Measurements from ENCODE around the gene FCMR.
A peak's percentile ranks its signal among the peaks of the same experiment; 100 is the strongest.

The FCMR gene

DNA sequence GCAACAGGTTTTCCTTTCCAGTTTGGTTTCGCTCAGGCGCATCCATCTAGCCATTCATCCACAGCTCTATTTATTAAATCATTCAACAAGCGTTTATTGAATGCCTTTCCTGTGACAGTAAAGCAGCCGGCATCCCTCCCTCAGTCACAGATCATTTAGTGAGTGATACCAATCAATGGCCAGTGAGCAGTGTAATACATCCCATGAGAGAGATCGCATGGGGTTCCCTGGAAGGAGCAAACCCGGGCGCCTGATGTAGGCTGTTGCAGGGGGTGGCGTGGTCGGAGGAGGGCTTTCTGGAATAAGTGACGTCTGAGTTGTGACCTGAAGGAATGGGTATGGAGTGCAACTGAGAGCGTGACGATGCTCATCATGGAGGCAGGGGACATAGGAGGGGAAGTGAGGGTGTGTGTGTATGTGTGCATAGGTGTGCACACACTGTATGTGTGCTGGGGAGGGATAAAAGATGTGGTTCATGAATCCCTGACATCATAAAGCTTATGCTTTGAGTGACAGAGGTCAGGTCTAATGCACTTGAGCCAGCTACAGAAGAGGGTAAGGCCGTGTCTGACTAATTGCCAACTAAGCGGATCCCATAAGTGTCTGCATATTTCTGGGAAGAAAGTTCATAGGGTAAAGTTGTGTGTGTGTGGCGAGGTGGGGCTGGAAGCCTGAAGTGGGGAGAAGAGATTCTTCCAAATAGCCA, 6.6 kb downstream of the FCMR start:
- H3K27me3 ChIP-seq (ENCODE audit: control insufficient read depth in 1 of 2, insufficient read depth in 2 of 2, low read length in 2 of 2): peaks cover under 1 to 3% of the 10 kb centered on the region in 2 donors
- H3K27ac ChIP-seq (ENCODE audit: low read depth, low read length): no peak overlapping the region
- no peak overlapping the region for H3K9ac ChIP-seq (ENCODE audit: low read length)
- H3K9me3 ChIP-seq (ENCODE audit: low read length): no peaks in the 10 kb centered on the region
- no peaks in the 10 kb centered on the region for H3K4me1 ChIP-seq (ENCODE audit: insufficient read depth, low read length)
- H3K4me3 ChIP-seq (ENCODE audit: low read depth in 1 of 2, low read length in 2 of 2): no peak overlapping the region
- no peaks in the 10 kb centered on the region for H3K36me3 ChIP-seq (ENCODE audit: insufficient read depth, low read length)

DNA sequence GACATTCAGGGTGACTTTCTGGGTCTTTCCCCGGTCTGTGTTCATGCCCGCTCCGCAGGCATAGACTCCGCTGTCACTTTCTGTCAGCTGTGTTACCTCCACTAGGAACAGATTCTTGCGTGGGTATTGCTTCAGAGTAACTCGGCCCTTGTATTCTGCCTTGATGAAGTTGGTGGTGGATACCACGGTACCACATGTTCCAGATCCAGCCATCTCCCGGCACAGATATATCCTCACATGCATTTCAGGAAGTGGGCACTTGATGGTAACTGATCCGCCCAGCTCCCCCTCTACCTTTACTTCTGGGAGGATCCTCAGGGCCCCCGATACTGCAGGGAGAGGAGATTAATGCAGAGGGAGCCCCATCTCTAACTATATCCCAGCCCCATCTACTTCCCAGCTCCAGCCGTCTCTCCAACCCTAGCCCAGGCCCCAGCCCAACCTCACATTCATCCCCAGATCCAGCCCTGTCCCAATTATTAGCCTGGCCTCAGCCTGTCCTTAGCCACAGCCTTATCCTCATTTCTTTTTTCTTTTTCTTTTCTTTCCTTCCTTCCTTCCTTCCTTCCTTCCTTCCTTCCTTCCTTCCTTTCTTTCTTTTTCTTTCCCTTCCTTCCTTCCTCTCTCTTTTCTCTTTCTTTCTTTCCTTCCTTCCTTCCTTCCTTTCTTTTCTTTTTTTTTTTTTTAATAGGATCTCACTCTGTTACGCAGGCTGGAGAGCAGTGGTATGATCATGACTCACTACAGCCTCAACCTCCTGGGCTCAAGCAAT, 7.8 kb downstream of the FCMR start:
- no peak overlapping the region for H3K27ac ChIP-seq (ENCODE audit: low read depth, low read length)
- H3K27me3 ChIP-seq (ENCODE audit: control insufficient read depth in 1 of 2, insufficient read depth in 2 of 2, low read length in 2 of 2): peaks cover 6 to 13% of the 10 kb centered on the region in 2 donors
- H3K4me1 ChIP-seq (ENCODE audit: insufficient read depth, low read length): no peaks in the 10 kb centered on the region
- H3K9me3 ChIP-seq (ENCODE audit: low read length): no peaks in the 10 kb centered on the region
- no peak overlapping the region for H3K4me3 ChIP-seq (ENCODE audit: low read depth in 1 of 2, low read length in 2 of 2)
- H3K36me3 ChIP-seq (ENCODE audit: insufficient read depth, low read length): no peaks in the 10 kb centered on the region
- no peak overlapping the region for H3K9ac ChIP-seq (ENCODE audit: low read length)

DNA sequence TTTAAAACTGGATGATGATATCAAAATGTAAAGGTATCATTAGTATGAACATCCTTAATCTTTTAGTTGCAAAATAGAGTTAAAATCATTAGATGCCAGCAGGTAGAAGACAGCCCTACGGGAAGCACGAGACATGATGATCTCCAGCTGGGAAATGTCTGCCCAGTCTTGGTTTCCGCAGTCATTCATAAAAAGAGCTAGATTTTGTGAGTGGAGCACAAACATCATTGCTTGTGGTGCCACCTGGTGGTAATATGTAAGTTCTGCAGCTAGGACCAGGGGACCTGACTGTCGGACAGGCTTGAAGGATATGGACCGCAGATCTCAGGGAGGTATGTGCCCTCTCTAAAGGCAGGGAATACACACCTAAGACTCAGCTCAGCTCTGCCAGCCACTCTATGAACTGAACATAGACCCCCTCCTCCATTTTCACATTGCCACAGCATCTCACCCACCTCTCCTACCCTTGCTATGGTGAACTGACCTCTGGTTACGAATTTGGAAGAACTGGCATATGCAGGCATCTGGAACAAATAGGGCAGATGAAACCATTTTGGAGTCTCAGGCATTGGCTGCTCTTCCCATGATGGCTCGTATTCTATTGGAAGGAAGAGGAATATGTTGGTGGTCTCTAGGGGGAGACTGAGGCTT, 9.2 kb downstream of the FCMR start:
- Histone ChIP-seq H3K4me1 (ENCODE audit: insufficient read depth, low read length) (no peaks in the 10 kb centered on the region), H3K9me3 (ENCODE audit: low read length) (no peaks in the 10 kb centered on the region), H3K9ac (ENCODE audit: low read length) (no peak overlapping the region), H3K36me3 (ENCODE audit: insufficient read depth, low read length) (no peaks in the 10 kb centered on the region), H3K27me3 (ENCODE audit: control insufficient read depth in 1 of 2, insufficient read depth in 2 of 2, low read length in 2 of 2) (peaks cover 6 to 15% of the 10 kb centered on the region in 2 donors), H3K4me3 (ENCODE audit: low read depth in 1 of 2, low read length in 2 of 2) (no peak overlapping the region), H3K27ac (ENCODE audit: low read depth, low read length) (no peak overlapping the region)

DNA sequence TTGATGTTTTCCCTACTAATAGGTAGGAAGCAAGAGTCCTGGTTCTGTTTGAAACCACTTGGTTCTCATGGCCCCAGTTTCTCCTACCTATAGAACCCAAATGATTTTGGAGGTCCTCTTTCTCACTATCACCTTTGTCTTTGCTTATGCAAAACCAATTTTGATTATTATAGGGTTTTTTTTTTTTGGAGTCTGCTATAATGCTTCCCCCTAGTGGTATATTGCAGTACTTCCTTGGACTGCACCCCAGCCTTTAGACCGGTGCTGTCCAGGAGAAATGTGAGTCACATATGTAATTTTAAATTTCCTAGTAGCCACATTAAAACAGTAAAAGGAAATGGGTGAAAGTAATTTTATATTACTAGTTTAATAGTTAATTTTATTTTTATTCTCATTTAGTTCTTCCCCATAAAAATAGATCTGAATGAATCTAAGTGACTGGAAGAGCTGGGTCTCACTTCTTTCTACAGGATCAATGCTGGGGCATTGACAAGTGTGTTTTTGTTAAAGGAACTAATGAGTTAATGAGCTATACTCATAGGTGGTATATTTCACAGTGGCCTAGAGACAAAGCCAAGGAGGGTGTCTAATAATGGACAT, 10.6 kb downstream of the FCMR start:
- no peak overlapping the region for H3K4me3 ChIP-seq (ENCODE audit: low read depth in 1 of 2, low read length in 2 of 2)
- no peaks in the 10 kb centered on the region for H3K36me3 ChIP-seq (ENCODE audit: insufficient read depth, low read length)
- peaks cover 6 to 15% of the 10 kb centered on the region in 2 donors for H3K27me3 ChIP-seq (ENCODE audit: control insufficient read depth in 1 of 2, insufficient read depth in 2 of 2, low read length in 2 of 2)
- H3K9me3 ChIP-seq (ENCODE audit: low read length): no peaks in the 10 kb centered on the region
- no peaks in the 10 kb centered on the region for H3K4me1 ChIP-seq (ENCODE audit: insufficient read depth, low read length)
- no peak overlapping the region for H3K9ac ChIP-seq (ENCODE audit: low read length)
- H3K27ac ChIP-seq (ENCODE audit: low read depth, low read length): no peak overlapping the region

DNA sequence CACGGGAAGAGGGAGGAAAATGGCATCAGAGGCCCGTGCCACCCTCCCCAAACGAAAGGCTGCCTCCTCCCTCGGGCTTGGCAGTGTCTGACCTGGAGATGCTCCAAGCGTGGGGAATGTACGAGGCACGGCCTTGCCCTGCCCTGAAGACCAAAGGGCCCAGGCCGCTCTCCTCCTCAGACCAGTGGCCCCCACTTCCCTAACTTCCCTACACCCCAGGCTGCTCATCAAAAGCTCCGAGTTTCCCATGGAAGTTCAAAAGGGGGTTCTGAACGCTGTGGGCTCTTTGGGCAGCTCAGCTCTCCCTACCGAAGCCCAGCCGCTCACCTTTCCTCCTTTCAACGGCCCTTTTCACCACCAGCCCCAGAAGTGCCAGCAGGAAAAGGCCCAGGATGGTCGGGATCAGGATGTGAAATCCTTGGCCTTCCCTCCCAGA, 11.8 kb downstream of the FCMR start:
- Histone ChIP-seq H3K27me3 (ENCODE audit: control insufficient read depth in 1 of 2, insufficient read depth in 2 of 2, low read length in 2 of 2) (peaks cover 6 to 15% of the 10 kb centered on the region in 2 donors), H3K9me3 (ENCODE audit: low read length) (no peaks in the 10 kb centered on the region), H3K27ac (ENCODE audit: low read depth, low read length) (no peak overlapping the region), H3K4me3 (ENCODE audit: low read depth in 1 of 2, low read length in 2 of 2) (peak overlapping the region; percentile 39 to 50), H3K9ac (ENCODE audit: low read length) (no peak overlapping the region), H3K36me3 (ENCODE audit: insufficient read depth, low read length) (no peaks in the 10 kb centered on the region), H3K4me1 (ENCODE audit: insufficient read depth, low read length) (no peaks in the 10 kb centered on the region)

DNA sequence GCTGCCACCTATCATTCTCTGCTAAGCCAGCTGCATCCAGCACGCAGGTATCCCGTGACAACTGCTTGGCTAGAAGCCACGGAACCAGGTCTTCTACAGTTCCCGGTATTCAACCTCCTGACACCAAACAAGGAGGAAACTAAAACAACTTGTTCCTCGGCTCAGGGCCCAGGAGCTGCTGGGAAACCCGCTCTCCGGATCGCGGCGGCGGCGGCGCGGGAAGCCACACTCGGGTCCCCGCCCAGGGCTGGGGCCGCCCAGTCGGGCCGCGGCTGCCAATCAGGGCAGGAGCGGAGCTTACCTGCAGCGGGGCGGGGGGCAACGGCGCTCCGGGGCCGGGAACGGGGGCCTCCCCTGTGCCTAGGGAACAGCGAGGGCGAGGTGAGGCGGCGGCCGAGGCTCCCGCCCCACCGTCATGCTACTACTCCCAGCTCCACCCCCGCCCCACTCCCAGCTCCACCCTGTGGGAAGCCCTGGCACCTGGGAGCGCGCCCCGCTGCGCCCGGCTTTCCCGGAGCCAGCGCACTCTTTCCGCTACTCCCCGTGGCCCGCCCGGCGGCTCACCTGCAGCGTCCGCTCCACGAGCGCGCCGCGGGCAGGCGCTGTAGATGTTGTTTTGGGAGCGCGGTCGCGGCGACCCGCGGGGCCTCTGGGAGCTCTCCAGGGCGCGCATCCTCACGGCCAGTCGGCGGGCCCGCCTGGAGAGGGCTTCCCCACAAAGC, 12.4 kb downstream of the FCMR start:
- Histone ChIP-seq H3K27me3 (ENCODE audit: control insufficient read depth in 1 of 2, insufficient read depth in 2 of 2, low read length in 2 of 2) (peaks cover 6 to 15% of the 10 kb centered on the region in 2 donors), H3K9ac (ENCODE audit: low read length) (no peak overlapping the region), H3K27ac (ENCODE audit: low read depth, low read length) (no peak overlapping the region), H3K9me3 (ENCODE audit: low read length) (no peaks in the 10 kb centered on the region), H3K36me3 (ENCODE audit: insufficient read depth, low read length) (no peaks in the 10 kb centered on the region), H3K4me1 (ENCODE audit: insufficient read depth, low read length) (no peaks in the 10 kb centered on the region), H3K4me3 (ENCODE audit: low read depth in 1 of 2, low read length in 2 of 2) (peak overlapping the region; percentile 39 to 50)

DNA sequence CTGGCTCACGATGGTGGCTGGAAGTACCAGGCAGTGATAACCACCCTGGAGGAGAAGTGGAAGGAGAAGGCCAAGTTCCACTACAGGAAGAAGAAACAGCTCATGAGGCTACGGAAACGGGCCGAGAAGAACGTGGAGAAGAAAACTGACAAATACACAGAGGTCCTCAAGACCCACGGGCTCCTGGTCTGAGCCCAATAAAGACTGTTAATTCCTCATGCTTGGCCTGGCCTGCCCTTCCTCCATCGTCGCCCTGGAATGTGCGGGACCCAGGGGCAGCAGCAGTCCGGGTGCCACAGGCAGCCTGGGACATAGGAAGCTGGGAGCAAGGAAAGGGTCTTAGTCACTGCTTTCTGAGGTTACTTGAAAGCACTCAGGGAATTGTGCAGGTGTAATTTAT, 13.7 kb downstream of the FCMR start:
- H3K4me3 ChIP-seq (ENCODE audit: low read depth in 1 of 2, low read length in 2 of 2): no peak overlapping the region
- H3K4me1 ChIP-seq (ENCODE audit: insufficient read depth, low read length): no peaks in the 10 kb centered on the region
- no peak overlapping the region for H3K9ac ChIP-seq (ENCODE audit: low read length)
- no peaks in the 10 kb centered on the region for H3K36me3 ChIP-seq (ENCODE audit: insufficient read depth, low read length)
- peaks cover 6 to 15% of the 10 kb centered on the region in 2 donors for H3K27me3 ChIP-seq (ENCODE audit: control insufficient read depth in 1 of 2, insufficient read depth in 2 of 2, low read length in 2 of 2)
- no peak overlapping the region for H3K27ac ChIP-seq (ENCODE audit: low read depth, low read length)
- no peaks in the 10 kb centered on the region for H3K9me3 ChIP-seq (ENCODE audit: low read length)

DNA sequence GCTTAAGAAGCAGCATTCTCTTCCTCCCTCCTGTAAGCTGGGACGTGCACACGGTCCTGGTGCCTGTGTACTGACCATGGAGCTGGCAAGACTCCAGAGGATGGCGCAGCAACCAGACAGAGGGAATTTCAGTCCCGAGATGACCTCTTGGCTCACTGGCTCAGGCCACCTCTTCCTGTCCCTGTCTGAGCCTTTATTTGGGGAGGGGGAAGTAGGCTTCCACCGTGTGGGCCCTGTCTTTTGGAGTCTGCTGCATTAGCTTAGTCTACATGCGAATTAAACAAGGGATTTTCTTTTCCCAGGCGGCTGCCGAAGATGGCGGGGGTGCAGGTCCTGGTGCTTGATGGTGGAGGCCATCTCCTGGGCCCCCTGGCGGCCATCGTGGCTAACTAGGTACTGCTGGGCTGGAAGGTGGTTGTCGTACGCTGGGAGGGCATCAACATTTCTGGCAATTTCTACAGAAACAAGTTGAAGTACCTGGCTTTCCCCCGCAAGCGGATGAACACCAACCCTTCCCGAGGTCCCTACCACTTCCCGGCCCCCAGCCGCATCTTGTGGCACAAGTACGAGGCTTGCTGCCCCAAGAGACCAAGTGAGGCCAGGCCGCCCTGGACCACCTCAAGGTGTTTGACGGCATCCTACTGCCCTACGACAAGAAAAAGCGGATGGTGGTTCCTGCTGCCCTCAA, 14.3 kb downstream of the FCMR start:
- Histone ChIP-seq H3K27ac (ENCODE audit: low read depth, low read length) (no peak overlapping the region), H3K36me3 (ENCODE audit: insufficient read depth, low read length) (no peaks in the 10 kb centered on the region), H3K27me3 (ENCODE audit: control insufficient read depth in 1 of 2, insufficient read depth in 2 of 2, low read length in 2 of 2) (peaks cover 6 to 15% of the 10 kb centered on the region in 2 donors), H3K9ac (ENCODE audit: low read length) (no peak overlapping the region), H3K9me3 (ENCODE audit: low read length) (no peaks in the 10 kb centered on the region), H3K4me3 (ENCODE audit: low read depth in 1 of 2, low read length in 2 of 2) (no peak overlapping the region), H3K4me1 (ENCODE audit: insufficient read depth, low read length) (no peaks in the 10 kb centered on the region)

DNA sequence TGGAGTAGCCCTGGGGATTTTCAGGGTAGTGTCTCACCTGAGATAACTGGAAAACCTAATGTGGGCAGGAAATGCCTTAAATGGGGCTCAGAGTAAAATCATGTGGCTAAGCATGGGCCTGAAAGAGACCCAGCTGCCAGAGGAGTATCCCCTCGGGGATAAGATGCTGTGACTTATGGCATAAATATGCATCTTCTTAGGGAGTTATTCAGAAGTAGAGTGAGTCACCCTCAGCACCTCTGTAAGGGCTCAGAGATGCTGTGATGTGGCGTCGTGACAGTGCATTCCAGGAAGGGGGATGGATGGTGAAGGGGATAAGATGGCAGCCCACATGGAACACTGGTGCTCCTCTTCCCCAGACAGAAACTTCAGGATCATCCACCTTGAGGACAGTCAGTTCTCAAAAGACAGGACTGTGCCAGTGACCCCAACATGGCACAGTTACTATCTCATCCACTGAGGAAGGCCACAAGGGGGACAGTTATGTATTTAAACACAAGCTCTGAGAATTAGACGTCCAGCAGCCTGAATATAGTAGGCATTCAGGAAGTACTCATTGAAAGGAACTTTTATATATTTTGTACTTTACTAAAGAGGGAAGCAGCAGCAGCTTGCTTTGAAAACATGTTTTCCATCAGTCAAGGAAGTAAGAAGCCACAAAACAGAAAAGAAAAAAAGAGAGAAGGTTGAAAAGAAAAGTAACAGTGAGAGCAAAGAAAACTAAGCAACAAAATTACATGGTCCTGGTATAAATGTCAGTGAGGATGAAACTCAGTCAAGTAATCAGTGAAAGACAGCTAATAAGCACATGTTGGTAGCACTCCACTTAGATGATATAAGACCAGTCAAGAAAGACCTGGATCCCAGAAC, 16.2 kb downstream of the FCMR start:
- H3K27me3 ChIP-seq (ENCODE audit: control insufficient read depth in 1 of 2, insufficient read depth in 2 of 2, low read length in 2 of 2): peaks cover 6 to 15% of the 10 kb centered on the region in 2 donors
- no peaks in the 10 kb centered on the region for H3K9me3 ChIP-seq (ENCODE audit: low read length)
- H3K27ac ChIP-seq (ENCODE audit: low read depth, low read length): no peak overlapping the region
- no peak overlapping the region for H3K4me3 ChIP-seq (ENCODE audit: low read depth in 1 of 2, low read length in 2 of 2)
- no peaks in the 10 kb centered on the region for H3K36me3 ChIP-seq (ENCODE audit: insufficient read depth, low read length)
- no peaks in the 10 kb centered on the region for H3K4me1 ChIP-seq (ENCODE audit: insufficient read depth, low read length)
- no peak overlapping the region for H3K9ac ChIP-seq (ENCODE audit: low read length)

All from muscle layer of colon (tissue), 2 donors.